Measurements from ENCODE around the gene NOL4L.
A peak's percentile ranks its signal among the peaks of the same experiment; 100 is the strongest.

Gene NOL4L

GRCh38 chr20:32585011-32585585, at the start of gene NOL4L:
NOL4L (minus strand) TSS chr20:32585333; CDS start chr20:32584890, 443 bp downstream.
- H2AFZ ChIP-seq (ENCODE audit: low read length, unreplicated experiment) = peak within 1 kb of the TSS; percentile 71
- H3K4me1 ChIP-seq (ENCODE audit: control insufficient read depth, insufficient read depth, low read length, unreplicated experiment) = peaks cover 10% of the 10 kb centered on the region
- H3K4me3 ChIP-seq (ENCODE audit: low read depth, low read length) = peak within 1 kb of the TSS; percentile 90
- no peaks in the 10 kb centered on the region for H3K36me3 ChIP-seq (ENCODE audit: insufficient read depth, low read length)
- peaks cover 12% of the 10 kb centered on the region for H3K27me3 ChIP-seq (ENCODE audit: insufficient read depth, low read length)
- H3K79me2 ChIP-seq (ENCODE audit: control insufficient read depth, insufficient read depth, low read length, unreplicated experiment) = no peaks in the 10 kb centered on the region
- H3K27ac ChIP-seq (ENCODE audit: low read depth, low read length) = no peak within 1 kb of the TSS

- no peak overlapping the region for H2AFZ ChIP-seq (ENCODE audit: low read length, unreplicated experiment)
- H3K27me3 ChIP-seq (ENCODE audit: insufficient read depth, low read length) = no peaks in the 10 kb centered on the region
- H3K4me1 ChIP-seq (ENCODE audit: control insufficient read depth, insufficient read depth, low read length, unreplicated experiment) = peaks cover 10% of the 10 kb centered on the region
- no peak overlapping the region for H3K27ac ChIP-seq (ENCODE audit: low read depth, low read length)
- H3K79me2 ChIP-seq (ENCODE audit: control insufficient read depth, insufficient read depth, low read length, unreplicated experiment) = no peaks in the 10 kb centered on the region
- no peaks in the 10 kb centered on the region for H3K36me3 ChIP-seq (ENCODE audit: insufficient read depth, low read length)
- H3K4me3 ChIP-seq (ENCODE audit: low read depth, low read length) = no peak overlapping the region
These were observed 49.1 kb upstream of the NOL4L start for GRCh38 chr20:32634041-32634805.

GRCh38 chr20:32632461-32633354, 47.6 kb upstream of the NOL4L start:
- H2AFZ ChIP-seq (ENCODE audit: low read length, unreplicated experiment) = no peak overlapping the region
- no peaks in the 10 kb centered on the region for H3K36me3 ChIP-seq (ENCODE audit: insufficient read depth, low read length)
- no peaks in the 10 kb centered on the region for H3K27me3 ChIP-seq (ENCODE audit: insufficient read depth, low read length)
- no peaks in the 10 kb centered on the region for H3K79me2 ChIP-seq (ENCODE audit: control insufficient read depth, insufficient read depth, low read length, unreplicated experiment)
- H3K4me1 ChIP-seq (ENCODE audit: control insufficient read depth, insufficient read depth, low read length, unreplicated experiment) = peaks cover 10% of the 10 kb centered on the region
- no peak overlapping the region for H3K4me3 ChIP-seq (ENCODE audit: low read depth, low read length)
- H3K27ac ChIP-seq (ENCODE audit: low read depth, low read length) = no peak overlapping the region

- peaks cover 16% of the 10 kb centered on the region for H3K4me1 ChIP-seq (ENCODE audit: control insufficient read depth, insufficient read depth, low read length, unreplicated experiment)
- no peaks in the 10 kb centered on the region for H3K36me3 ChIP-seq (ENCODE audit: insufficient read depth, low read length)
- H3K27me3 ChIP-seq (ENCODE audit: insufficient read depth, low read length) = no peaks in the 10 kb centered on the region
- H3K79me2 ChIP-seq (ENCODE audit: control insufficient read depth, insufficient read depth, low read length, unreplicated experiment) = no peaks in the 10 kb centered on the region
- no peak overlapping the region for H2AFZ ChIP-seq (ENCODE audit: low read length, unreplicated experiment)
- H3K4me3 ChIP-seq (ENCODE audit: low read depth, low read length) = no peak overlapping the region
- no peak overlapping the region for H3K27ac ChIP-seq (ENCODE audit: low read depth, low read length)
These were observed 46.9 kb upstream of the NOL4L start for GRCh38 chr20:32631933-32632460.

GRCh38 chr20:32629813-32630212, 44.7 kb upstream of the NOL4L start:
- Histone ChIP-seq H2AFZ (ENCODE audit: low read length, unreplicated experiment) (no peak overlapping the region), H3K4me3 (ENCODE audit: low read depth, low read length) (no peak overlapping the region), H3K27ac (ENCODE audit: low read depth, low read length) (no peak overlapping the region), H3K27me3 (ENCODE audit: insufficient read depth, low read length) (no peaks in the 10 kb centered on the region), H3K36me3 (ENCODE audit: insufficient read depth, low read length) (no peaks in the 10 kb centered on the region), H3K4me1 (ENCODE audit: control insufficient read depth, insufficient read depth, low read length, unreplicated experiment) (peaks cover 7% of the 10 kb centered on the region), H3K79me2 (ENCODE audit: control insufficient read depth, insufficient read depth, low read length, unreplicated experiment) (no peaks in the 10 kb centered on the region)

- Histone ChIP-seq H3K4me3 (ENCODE audit: low read depth, low read length) (no peak overlapping the region), H3K27me3 (ENCODE audit: insufficient read depth, low read length) (no peaks in the 10 kb centered on the region), H3K27ac (ENCODE audit: low read depth, low read length) (no peak overlapping the region), H2AFZ (ENCODE audit: low read length, unreplicated experiment) (no peak overlapping the region), H3K79me2 (ENCODE audit: control insufficient read depth, insufficient read depth, low read length, unreplicated experiment) (no peaks in the 10 kb centered on the region), H3K36me3 (ENCODE audit: insufficient read depth, low read length) (no peaks in the 10 kb centered on the region), H3K4me1 (ENCODE audit: control insufficient read depth, insufficient read depth, low read length, unreplicated experiment) (peaks cover 7% of the 10 kb centered on the region)
These were observed 43.9 kb upstream of the NOL4L start for GRCh38 chr20:32628960-32629530.

GRCh38 chr20:32626859-32627636, 41.9 kb upstream of the NOL4L start:
- Histone ChIP-seq H2AFZ (ENCODE audit: low read length, unreplicated experiment) (no peak overlapping the region), H3K4me3 (ENCODE audit: low read depth, low read length) (no peak overlapping the region), H3K4me1 (ENCODE audit: control insufficient read depth, insufficient read depth, low read length, unreplicated experiment) (peaks cover 7% of the 10 kb centered on the region)

GRCh38 chr20:32626407-32626806, 41.3 kb upstream of the NOL4L start:
- H3K36me3 ChIP-seq (ENCODE audit: insufficient read depth, low read length) = no peaks in the 10 kb centered on the region
- no peak overlapping the region for H3K27ac ChIP-seq (ENCODE audit: low read depth, low read length)
- no peak overlapping the region for H2AFZ ChIP-seq (ENCODE audit: low read length, unreplicated experiment)
- no peaks in the 10 kb centered on the region for H3K27me3 ChIP-seq (ENCODE audit: insufficient read depth, low read length)
- no peaks in the 10 kb centered on the region for H3K79me2 ChIP-seq (ENCODE audit: control insufficient read depth, insufficient read depth, low read length, unreplicated experiment)
- no peak overlapping the region for H3K4me3 ChIP-seq (ENCODE audit: low read depth, low read length)
- peaks cover 7% of the 10 kb centered on the region for H3K4me1 ChIP-seq (ENCODE audit: control insufficient read depth, insufficient read depth, low read length, unreplicated experiment)

More at GRCh38 chr20:32626859-32627636, 41.9 kb upstream of the NOL4L start:
- Histone ChIP-seq H3K27ac (ENCODE audit: low read depth, low read length) (no peak overlapping the region), H3K79me2 (ENCODE audit: control insufficient read depth, insufficient read depth, low read length, unreplicated experiment) (no peaks in the 10 kb centered on the region), H3K36me3 (ENCODE audit: insufficient read depth, low read length) (no peaks in the 10 kb centered on the region), H3K27me3 (ENCODE audit: insufficient read depth, low read length) (no peaks in the 10 kb centered on the region)

GRCh38 chr20:32625996-32626395, 40.9 kb upstream of the NOL4L start:
- no peaks in the 10 kb centered on the region for H3K27me3 ChIP-seq (ENCODE audit: insufficient read depth, low read length)
- H3K79me2 ChIP-seq (ENCODE audit: control insufficient read depth, insufficient read depth, low read length, unreplicated experiment) = no peaks in the 10 kb centered on the region
- H3K4me3 ChIP-seq (ENCODE audit: low read depth, low read length) = no peak overlapping the region
- H3K27ac ChIP-seq (ENCODE audit: low read depth, low read length) = no peak overlapping the region
- peaks cover 7% of the 10 kb centered on the region for H3K4me1 ChIP-seq (ENCODE audit: control insufficient read depth, insufficient read depth, low read length, unreplicated experiment)
- H2AFZ ChIP-seq (ENCODE audit: low read length, unreplicated experiment) = no peak overlapping the region
- no peaks in the 10 kb centered on the region for H3K36me3 ChIP-seq (ENCODE audit: insufficient read depth, low read length)

Measured in ACC112 (cell line).